H1 (cell line): ENCODE data around the gene MTAP. TPM values are rescaled to one million over a fixed set of nuclear protein-coding genes. Genes with fewer than 3 reads are reported as not detected.

Experiments
- CBX5 ChIP-seq: fragments of 300-800, 300-1000 bp; sonication (generic); IDR thresholded peaks from 2 replicates; pipeline ENCODE4 v1.7.1; 2016; ENCODE audit warnings: antibody characterized with exemption, low read length, low read depth
- EZH2 ChIP-seq: fragments of 200-600 bp; sonication (generic); IDR thresholded peaks from 2 replicates; pipeline ENCODE4 v1.7.1; 2012; ENCODE audit warnings: low read depth, mild to moderate bottlenecking, moderate library complexity, low read length, inconsistent platforms; ENCODE audit not compliant: severe bottlenecking
- HDAC6 ChIP-seq: IDR thresholded peaks from one replicate; pipeline ENCODE4 v1.7.1; 2012; ENCODE audit warnings: low read depth, mild to moderate bottlenecking, inconsistent platforms, low read length, moderate library complexity
- NRF1 ChIP-seq: IDR thresholded peaks from 2 replicates; pipeline ENCODE4 v1.6.1; 2011; ENCODE audit warnings: mild to moderate bottlenecking, low read depth, low read length, improper control_type of control experiment
- POLR2A ChIP-seq, 2 experiments: IDR thresholded peaks; 1 replicate in 1 of 2; 2 replicates in 1 of 2; pipeline ENCODE4 v1.6.1; 2011; ENCODE audit warnings: low read depth in 2 of 2, low read length in 2 of 2, mild to moderate bottlenecking in 2 of 2; ENCODE audit errors: control extremely low read depth in 1 of 2
- SAP30 ChIP-seq: fragments of 300-600 bp; sonication (generic); IDR thresholded peaks from 2 replicates; pipeline ENCODE4 v1.7.1; 2012; ENCODE audit warnings: low read length, moderate library complexity, mild to moderate bottlenecking, inconsistent platforms; ENCODE audit not compliant: insufficient read depth, insufficient replicate concordance
- SIN3A ChIP-seq, 2 experiments: IDR thresholded peaks in 1 of 2; conservative IDR thresholded peaks in 1 of 2; 2 replicates each; pipeline ENCODE4 v1.6.1; 2011 to 2012; ENCODE audit warnings: low read length in 2 of 2, improper control_type of control experiment in 1 of 2, low read depth in 1 of 2, mild to moderate bottlenecking in 1 of 2
- SP4 ChIP-seq: IDR thresholded peaks from 2 replicates; pipeline ENCODE4 v1.6.1; 2012; ENCODE audit warnings: low read length, inconsistent platforms
- SUZ12 ChIP-seq: fragments of 200-600 bp; sonication (generic); IDR thresholded peaks from 2 replicates; pipeline ENCODE4 v1.6.1; 2012; ENCODE audit warnings: mild to moderate bottlenecking, inconsistent platforms, low read length, moderate library complexity, mixed read lengths
- ZNF274 ChIP-seq: IDR thresholded peaks from 2 replicates; pipeline ENCODE4 v1.7.0; 2012; ENCODE audit warnings: low read length, borderline replicate concordance; ENCODE audit errors: extremely low read depth
- polyA plus RNA-seq, 7 experiments: library from polyadenylated mRNA; depleted of rRNA in 3 of 7; stranded (reverse) in 5 of 7; unstranded in 2 of 7; fragments of >200 nt in 5 of 7; fragments of 200-250 nt in 2 of 7; gene quantifications; 1 replicate in 5 of 7; 2 replicates in 1 of 7; 4 replicates in 1 of 7; pipeline versions ENCODE4 v1.2.1 to v1.2.3, GENCODE V29; 2011 to 2013; ENCODE audit warnings: missing spikeins in 2 of 7, mixed read lengths in 2 of 7
- total RNA-seq: library from RNA; stranded (reverse); fragmentation: NEBNext Ultra II Directional; extraction: Animal tissue kit (Norgen Biotek cat#: 25700); gene quantifications from 2 replicates; pipeline ENCODE4 v1.2.1, GENCODE V29; 2021
- TF ChIP-seq, protein P1 (sequence below): fragments of 300-600 bp; sonication (generic); IDR thresholded peaks from 2 replicates; pipeline ENCODE4 v1.7.1; 2012; ENCODE audit warnings: low read length, moderate library complexity, mild to moderate bottlenecking, inconsistent platforms; ENCODE audit not compliant: insufficient replicate concordance

MTAP gene
- total and polyA plus RNA-seq, 2 of the 8 experiments (the other 6 are each of a cell fraction or from before 2014, with no cell fraction given): 16.4 to 100 TPM

DNA sequence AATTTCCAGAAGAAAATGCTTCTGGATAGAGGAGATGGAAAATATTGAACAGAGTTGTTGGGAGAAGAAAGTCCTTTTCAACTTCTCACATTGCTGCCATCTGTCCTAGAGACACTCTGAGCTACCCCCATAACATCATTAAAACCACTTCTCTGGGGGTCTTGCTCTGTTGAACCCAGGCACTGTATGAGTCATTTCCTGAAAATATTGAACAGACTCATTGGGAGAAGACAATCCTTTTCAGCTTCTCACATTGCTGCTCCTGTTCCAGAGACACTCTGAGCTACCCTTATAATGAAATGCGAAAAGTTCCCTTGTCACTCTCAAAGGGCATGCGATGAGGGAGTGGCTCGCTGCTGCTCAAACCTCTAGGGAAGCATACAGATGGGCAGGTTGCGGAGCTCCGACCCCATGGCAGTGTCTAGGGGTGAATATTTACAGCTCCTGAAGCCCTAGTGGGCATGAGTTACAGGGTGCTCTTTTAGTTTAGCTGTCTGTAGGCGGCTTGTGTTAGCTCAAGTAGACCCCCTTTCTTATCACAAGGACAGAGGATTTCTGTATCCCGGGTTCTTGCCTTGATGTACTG lies 101.0 kb downstream of the MTAP start (continued):
- TF ChIP-seq, protein P1, sequence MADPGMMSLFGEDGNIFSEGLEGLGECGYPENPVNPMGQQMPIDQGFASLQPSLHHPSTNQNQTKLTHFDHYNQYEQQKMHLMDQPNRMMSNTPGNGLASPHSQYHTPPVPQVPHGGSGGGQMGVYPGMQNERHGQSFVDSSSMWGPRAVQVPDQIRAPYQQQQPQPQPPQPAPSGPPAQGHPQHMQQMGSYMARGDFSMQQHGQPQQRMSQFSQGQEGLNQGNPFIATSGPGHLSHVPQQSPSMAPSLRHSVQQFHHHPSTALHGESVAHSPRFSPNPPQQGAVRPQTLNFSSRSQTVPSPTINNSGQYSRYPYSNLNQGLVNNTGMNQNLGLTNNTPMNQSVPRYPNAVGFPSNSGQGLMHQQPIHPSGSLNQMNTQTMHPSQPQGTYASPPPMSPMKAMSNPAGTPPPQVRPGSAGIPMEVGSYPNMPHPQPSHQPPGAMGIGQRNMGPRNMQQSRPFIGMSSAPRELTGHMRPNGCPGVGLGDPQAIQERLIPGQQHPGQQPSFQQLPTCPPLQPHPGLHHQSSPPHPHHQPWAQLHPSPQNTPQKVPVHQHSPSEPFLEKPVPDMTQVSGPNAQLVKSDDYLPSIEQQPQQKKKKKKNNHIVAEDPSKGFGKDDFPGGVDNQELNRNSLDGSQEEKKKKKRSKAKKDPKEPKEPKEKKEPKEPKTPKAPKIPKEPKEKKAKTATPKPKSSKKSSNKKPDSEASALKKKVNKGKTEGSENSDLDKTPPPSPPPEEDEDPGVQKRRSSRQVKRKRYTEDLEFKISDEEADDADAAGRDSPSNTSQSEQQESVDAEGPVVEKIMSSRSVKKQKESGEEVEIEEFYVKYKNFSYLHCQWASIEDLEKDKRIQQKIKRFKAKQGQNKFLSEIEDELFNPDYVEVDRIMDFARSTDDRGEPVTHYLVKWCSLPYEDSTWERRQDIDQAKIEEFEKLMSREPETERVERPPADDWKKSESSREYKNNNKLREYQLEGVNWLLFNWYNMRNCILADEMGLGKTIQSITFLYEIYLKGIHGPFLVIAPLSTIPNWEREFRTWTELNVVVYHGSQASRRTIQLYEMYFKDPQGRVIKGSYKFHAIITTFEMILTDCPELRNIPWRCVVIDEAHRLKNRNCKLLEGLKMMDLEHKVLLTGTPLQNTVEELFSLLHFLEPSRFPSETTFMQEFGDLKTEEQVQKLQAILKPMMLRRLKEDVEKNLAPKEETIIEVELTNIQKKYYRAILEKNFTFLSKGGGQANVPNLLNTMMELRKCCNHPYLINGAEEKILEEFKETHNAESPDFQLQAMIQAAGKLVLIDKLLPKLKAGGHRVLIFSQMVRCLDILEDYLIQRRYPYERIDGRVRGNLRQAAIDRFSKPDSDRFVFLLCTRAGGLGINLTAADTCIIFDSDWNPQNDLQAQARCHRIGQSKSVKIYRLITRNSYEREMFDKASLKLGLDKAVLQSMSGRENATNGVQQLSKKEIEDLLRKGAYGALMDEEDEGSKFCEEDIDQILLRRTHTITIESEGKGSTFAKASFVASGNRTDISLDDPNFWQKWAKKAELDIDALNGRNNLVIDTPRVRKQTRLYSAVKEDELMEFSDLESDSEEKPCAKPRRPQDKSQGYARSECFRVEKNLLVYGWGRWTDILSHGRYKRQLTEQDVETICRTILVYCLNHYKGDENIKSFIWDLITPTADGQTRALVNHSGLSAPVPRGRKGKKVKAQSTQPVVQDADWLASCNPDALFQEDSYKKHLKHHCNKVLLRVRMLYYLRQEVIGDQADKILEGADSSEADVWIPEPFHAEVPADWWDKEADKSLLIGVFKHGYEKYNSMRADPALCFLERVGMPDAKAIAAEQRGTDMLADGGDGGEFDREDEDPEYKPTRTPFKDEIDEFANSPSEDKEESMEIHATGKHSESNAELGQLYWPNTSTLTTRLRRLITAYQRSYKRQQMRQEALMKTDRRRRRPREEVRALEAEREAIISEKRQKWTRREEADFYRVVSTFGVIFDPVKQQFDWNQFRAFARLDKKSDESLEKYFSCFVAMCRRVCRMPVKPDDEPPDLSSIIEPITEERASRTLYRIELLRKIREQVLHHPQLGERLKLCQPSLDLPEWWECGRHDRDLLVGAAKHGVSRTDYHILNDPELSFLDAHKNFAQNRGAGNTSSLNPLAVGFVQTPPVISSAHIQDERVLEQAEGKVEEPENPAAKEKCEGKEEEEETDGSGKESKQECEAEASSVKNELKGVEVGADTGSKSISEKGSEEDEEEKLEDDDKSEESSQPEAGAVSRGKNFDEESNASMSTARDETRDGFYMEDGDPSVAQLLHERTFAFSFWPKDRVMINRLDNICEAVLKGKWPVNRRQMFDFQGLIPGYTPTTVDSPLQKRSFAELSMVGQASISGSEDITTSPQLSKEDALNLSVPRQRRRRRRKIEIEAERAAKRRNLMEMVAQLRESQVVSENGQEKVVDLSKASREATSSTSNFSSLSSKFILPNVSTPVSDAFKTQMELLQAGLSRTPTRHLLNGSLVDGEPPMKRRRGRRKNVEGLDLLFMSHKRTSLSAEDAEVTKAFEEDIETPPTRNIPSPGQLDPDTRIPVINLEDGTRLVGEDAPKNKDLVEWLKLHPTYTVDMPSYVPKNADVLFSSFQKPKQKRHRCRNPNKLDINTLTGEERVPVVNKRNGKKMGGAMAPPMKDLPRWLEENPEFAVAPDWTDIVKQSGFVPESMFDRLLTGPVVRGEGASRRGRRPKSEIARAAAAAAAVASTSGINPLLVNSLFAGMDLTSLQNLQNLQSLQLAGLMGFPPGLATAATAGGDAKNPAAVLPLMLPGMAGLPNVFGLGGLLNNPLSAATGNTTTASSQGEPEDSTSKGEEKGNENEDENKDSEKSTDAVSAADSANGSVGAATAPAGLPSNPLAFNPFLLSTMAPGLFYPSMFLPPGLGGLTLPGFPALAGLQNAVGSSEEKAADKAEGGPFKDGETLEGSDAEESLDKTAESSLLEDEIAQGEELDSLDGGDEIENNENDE: no peak
- TF ChIP-seq SUZ12 (no peak), SP4 (no peak), SIN3A (conservative IDR thresholded peaks at IDR 0.05 in 1 of 2, IDR thresholded peaks at IDR 0.05 in 1 of 2; ENCODE audit: low read depth in 1 of 2, low read length in 2 of 2) (no peak), CBX5 (no peak), ZNF274 (no peak), NRF1 (no peak), HDAC6 (no peak), SAP30 (no peak), POLR2A (IDR thresholded peaks at IDR 0.05; ENCODE audit: control extremely low read depth in 1 of 2, low read depth in 2 of 2, low read length in 2 of 2) (no peak), EZH2 (no peak)
